Superior temporal gyrus (tissue), 1 donor: ENCODE results near the gene ALDH3B2.
A peak's percentile ranks its signal among the peaks of the same experiment; 100 is the strongest.
"Not testable (repeated sequence)": the region's sequence is repeated elsewhere in the genome, so short reads cannot be mapped to it uniquely, and the experiment has no call there.

ENCODE experiments used
- DNase-seq: peaks from one replicate; pipeline ENCODE4 v3.0.0-alpha.2; 2016; ENCODE audit errors: extremely low spot score

Gene ALDH3B2

DNA sequence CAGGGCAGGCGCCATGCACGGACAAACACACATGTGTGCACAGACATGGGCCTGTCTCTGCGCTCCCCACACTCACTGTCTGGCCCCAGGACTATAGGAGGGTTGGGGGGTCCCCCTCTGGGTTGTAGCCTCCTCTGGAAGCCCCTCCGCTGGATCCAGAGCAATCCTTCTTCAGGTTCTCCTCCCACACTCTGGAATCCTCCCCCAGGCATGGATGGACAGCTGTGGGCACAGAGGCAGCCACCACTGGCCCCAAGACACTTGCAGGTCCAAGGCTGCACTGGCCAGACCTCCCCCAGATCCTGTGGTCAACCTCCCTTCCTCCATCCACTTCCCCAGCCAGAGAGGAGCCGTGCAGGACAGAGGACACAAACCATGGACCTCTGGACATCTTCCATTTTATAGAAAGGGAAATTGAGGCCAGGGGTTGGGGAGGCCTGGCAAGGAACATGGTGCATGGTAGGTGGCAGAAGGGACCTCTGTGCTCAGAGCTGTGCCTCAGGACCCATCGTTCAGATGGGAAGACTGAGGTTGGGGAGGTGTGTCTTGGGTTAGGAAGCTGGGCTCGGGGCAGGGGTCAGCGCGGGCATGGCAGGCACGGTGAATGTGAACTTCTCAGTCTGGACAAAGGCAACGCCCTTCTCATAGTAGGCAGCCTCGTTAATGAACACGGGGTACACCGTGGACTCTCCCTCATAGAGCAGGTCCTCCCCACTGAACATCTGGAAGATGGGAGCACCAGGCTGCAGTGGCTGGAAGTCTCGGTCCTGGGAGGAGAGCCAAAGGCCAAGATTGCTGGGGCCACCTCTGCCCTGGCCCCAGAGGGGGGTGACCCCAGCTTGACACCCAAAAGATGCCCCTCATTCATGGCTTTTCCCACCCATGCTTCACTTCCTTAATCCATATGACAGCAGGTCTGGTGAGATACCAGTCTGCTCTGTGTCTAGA is 32.0 kb downstream of the ALDH3B2 start:
- no peak for DNase-seq

DNA sequence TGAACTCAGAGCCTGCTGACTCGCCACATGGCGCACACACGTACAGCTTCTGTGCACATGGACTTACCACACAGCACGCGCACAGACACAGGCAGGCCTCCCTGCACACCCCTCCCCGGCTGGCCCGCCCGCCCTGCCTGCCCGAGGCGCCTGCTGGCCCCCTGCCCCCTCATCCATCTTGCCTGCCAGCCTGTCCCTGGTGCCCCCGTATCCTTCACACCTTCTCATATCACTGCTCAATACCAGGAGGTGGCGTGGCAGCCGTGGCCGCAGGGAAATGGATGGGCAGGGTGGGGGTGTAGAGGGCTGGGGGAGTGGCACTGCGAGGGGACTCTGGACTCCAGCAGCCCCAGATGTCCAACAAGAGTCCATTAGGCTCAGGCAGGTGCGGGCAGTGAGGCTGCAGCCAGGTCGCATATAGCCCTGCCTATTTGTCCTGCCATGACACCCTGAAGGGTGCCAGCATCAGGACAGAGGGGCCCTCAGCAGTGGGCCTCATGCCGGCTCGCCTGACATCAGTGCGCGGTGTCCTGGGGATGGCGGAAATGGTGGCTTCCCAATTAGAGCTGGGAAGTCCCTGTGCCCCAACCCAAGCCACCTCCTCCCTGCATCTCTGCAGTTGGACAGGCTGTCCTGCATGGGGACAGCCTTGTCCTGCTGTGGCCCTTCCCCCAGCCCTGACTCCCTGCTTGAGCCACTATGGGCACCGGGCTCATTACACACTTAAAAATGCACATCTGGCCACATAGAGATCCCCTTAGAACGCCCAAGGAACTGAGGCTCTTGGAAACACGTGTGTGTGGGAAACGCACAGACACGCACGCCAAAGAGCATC is 32.9 kb downstream of the ALDH3B2 start:
- DNase-seq, result no peak

DNA sequence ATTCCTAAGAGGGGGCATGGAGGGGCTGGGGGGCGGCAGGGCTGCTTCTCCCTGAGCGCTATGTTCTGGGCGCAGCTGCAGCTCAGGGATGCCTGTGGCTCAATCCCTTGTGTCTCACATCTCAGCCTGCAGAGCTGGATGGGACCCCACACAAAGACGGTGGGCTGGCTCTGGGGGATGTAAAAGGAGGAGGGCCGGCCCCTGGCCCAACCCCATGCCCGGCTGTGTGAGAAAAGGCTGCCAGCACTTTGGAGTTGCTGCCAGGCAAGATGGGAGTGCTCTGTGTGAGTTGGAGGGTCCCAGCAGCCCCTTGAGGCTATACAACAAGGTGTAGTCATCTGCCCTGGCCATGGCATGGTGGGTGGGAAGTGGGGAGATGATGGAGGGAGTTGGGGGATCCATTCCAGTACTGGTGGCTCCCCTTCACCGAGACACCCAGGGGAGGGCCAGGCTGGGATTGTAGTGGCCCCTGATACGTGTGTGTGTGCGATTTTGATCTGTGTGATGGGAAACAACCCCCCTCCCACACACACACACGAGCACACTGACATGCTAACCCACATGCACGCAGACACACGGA is 33.6 kb downstream of the ALDH3B2 start:
- no peak for DNase-seq

DNA sequence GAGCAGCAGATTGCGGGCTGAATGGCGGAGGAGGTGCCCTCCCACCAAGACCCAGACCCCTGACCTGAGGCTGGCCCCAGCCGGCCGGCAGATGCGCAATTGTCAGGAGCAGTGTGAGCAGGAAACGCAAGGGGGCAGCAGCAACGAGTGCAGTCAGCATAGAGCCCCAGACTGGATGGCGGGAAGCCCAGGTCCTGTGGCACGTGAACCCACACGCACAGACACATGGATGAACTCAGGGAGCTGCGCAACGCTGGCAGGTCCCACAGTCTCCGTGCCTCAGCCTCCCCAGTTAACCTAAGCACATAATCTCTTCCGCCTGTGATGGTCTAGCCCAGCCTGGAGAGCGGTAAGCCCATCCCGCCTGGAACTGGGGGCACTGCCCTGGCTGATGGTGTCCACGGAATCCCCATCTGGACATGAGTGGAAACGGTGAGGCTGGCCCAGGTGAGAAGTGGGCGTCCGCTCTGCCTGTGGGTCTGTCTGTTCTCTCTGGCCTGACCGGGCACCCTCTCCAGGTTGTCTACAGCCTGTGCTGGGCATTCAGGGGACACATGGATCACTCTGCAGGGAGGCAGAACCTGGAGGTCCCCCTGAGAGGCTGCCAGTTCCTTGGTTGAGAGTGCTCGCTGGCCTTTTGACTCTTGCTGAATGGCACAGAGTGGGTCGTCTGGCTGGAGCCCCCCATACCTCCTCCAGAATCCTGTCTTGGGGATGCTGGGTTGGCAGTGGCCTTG is 34.2 kb downstream of the ALDH3B2 start:
- peak; percentile 54 for DNase-seq

- DNase-seq, result no peak
Measured at GRCh38 chr11:67639438-67639859, 35.0 kb downstream of the ALDH3B2 start, which contains the start of gene TBX10. Gene TBX10 (minus strand): TSS chr11:67639763. CDS start chr11:67639472, 291 bp downstream.

DNA sequence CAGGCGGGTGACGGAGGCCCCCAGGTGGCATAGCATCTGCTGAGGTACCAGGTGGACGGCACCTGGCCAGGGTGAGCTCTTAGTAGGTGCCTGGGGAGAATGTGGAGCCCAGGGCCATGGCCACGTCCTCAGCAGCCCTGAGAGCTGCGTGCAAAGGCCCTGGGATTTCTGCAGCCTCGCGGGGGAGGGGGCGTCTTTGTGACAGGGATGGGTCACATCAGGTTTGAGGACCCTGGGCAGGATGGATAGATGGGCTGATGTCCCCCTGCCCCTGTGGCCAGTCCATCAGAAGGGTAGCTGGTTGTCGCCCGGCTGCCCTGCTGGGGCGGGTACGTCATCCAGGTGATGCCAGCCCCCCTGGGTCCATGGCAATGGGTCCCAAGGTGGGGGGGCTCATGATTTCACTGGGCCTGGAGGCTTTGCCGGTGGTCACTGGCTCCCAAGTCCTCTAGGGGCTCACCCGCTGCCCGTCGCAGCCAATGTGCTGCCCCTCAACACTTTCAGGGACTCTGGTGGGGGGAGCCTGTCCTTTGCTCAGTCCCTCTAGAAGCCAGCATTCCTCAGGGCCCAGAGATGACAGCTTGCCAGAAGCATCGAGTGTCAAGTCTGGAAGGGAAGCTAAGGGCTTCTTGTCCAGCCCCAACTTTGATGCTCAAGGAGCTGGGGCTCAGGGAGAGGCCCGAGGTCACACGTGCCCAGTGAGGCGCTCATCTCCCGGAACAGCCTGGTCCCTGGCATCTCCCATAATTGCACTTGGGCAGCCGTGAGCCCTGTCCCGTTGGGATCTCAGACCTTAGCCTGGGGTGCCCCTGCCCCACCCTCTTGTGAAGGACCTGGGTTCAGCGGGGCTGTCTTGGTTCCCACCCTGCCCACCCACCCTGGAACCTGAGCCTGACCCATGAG is 35.6 kb downstream of the ALDH3B2 start:
- no peak for DNase-seq

- DNase-seq, result not testable (repeated sequence)
Measured at GRCh38 chr11:67637441-67637840, 37.0 kb downstream of the ALDH3B2 start.

DNA sequence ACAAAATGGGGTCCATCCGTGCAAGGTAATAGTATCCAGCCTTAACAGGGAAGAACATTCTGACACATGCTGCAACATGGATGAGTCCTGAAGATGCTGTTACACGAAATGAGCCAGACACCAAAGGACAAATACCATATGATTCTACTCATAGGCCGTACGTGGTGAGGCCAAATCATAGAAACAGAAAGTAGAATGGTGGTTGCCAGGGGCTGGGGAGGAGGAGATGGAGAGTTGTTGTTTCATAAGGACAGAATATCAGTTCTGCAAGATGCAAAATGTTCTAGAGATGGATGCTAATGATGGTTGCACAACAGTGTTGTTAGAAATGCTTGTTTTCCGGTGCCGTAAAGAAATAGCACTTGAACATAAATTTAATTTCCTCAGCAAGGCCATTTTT is 37.5 kb downstream of the ALDH3B2 start:
- DNase-seq, result no peak

- no peak for DNase-seq
Measured at GRCh38 chr11:67635231-67635521, 39.2 kb downstream of the ALDH3B2 start.

DNA sequence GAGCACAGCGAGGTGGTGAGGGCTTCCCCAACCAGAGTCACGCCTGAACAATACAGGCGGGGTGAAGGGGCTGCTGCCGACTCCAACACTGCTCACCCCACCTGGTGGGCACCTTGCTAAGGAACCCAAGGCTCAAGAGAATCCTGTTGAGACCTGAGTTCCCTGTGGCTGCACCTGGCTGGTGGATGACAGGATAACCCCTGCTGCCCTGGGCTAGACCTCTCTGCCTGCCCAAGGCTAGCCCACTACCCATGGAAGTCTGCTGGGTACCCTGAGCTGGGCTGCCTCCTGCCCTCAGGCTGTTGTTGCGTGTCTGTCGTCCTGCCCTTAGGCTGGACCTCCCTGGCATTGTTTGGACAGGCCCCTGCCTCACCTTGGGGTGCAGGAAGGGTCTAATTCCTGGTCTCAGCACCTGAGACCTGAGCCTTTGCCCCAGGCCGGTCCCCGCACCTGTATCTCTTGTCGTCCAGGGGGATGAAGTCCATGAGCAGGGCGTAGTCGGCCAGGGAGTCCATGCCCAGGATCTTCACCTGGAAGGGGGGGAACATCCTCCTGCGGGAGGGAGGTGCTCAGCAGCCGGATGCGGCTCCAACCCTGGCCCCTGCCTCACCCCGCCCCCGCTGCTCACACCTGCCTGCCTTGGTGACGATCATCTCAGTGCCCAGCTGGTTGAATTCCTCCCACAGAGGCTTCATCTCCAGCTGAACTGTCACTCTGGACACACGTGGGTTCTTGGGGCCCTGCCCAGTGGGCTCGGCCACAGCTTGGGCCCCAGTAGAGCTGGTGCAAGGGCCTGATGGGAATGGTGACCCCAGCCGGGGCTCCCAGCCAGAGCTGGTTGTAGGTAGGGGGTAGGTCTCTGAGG is 39.8 kb downstream of the ALDH3B2 start:
- DNase-seq, result no peak

GRCh38 chr11:67633758-67634365 is 40.6 kb downstream of the ALDH3B2 start:
- no peak for DNase-seq

DNA sequence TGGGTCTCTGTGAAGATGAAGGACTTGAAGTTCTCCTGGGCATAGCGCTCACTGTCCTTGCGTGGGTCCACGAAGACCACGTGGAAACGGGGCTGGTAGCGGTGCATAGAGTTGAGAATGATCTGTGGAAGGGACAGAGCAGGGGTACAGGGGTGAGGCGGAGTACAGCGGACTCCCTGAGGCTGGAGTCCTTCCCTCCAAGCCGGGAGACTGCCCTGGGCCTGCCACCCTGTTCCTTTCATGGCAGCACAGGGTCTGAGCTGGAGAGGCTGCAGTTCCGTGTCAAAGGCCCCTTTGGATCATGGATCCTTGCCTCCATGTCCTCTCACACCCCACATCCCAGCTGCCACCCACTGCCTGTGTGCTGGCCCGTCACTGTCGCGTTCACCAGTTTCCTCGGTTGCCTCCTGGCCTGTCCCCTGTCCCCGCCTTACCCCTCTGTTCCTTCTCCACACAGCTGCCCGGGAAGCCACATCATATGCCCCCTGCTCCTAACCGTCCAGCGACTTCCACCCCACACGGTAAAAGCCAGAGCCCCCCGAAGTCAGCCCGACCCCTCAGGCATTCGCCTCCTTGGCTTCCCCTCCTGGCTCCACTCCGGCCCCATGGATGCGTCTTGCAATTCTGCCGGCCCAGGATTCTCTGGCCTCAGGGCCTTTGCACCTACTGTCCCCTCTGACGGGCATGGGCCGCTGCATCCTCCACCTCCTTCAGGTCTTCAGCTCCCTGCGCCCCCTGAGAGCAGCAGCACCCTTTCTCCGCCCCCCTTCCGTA is 41.3 kb downstream of the ALDH3B2 start:
- DNase-seq, result no peak

- DNase-seq, result no peak
Measured at GRCh38 chr11:67632175-67632981, 42.0 kb downstream of the ALDH3B2 start.

GRCh38 chr11:67631853-67632174 is 42.6 kb downstream of the ALDH3B2 start:
- no peak for DNase-seq

GRCh38 chr11:67631411-67631810 is 43.0 kb downstream of the ALDH3B2 start:
- DNase-seq, result no peak

- DNase-seq, result no peak
Measured at GRCh38 chr11:67630943-67631331, 43.5 kb downstream of the ALDH3B2 start.

GRCh38 chr11:67630228-67630942 is 44.0 kb downstream of the ALDH3B2 start:
- peak; percentile 89 for DNase-seq
